HCT116 (cell line): ENCODE data around the gene CAMK1D. TPM values are rescaled to one million over a fixed set of nuclear protein-coding genes. Genes with fewer than 3 reads are reported as not detected.

Source experiments
- ATAC-seq: fragments of 200-7000 bp; cut with Tn5 transposase; 2 replicates; pipeline ENCODE4 v1.9.1; 2020; ENCODE audit warnings: mild to moderate bottlenecking, moderate library complexity
- BruUV-seq: library from RNA; stranded (reverse); fragments of 400-500 nt; replicated peaks from 2 replicates; lab custom pipeline; 2021; lab: Mats Ljungman, UMichigan
- CTCF ChIA-PET: fragments of 300-600 bp; sonication (Branson Sonifier 250); formaldehyde crosslinking; loops from one replicate; lab custom pipeline; 2021; ENCODE audit warnings: antibody characterized with exemption; lab: Charles Lee
- POLR2A ChIA-PET: fragments of 300-600, 350-600 bp; sonication (Branson Sonifier 250); formaldehyde crosslinking; loops from one replicate; lab custom pipeline; 2021; ENCODE audit warnings: antibody characterized with exemption; lab: Charles Lee
- RAD21 ChIA-PET, 2 experiments: fragments of 300-600 bp; sonication (Branson Sonifier 250); formaldehyde crosslinking; loops; one replicate each; lab custom pipeline; 2023; ENCODE audit warnings: low total read pairs in 2 of 2; ENCODE audit not compliant: uncharacterized antibody in 2 of 2, unreplicated experiment in 2 of 2, low non-redundant PET in 1 of 2; lab: Charles Lee
- DNase-seq: peaks from one replicate; pipeline ENCODE4 v3.0.0-alpha.2; 2010; ENCODE audit warnings: low read depth, low spot score
- H2AFZ ChIP-seq: fragments of 200-600 bp; shearing (Covaris generic), sonication (generic); 2 replicates; pipeline ENCODE4 v1.6.1; 2017; ENCODE audit warnings: low read depth, mixed run types, mixed read lengths, antibody characterized with exemption, low read length; ENCODE audit not compliant: poor library complexity, severe bottlenecking
- H3K27ac ChIP-seq: 2 replicates; pipeline ENCODE4 v1.5.1; 2012; ENCODE audit warnings: low read depth, low read length
- H3K27me3 ChIP-seq: fragments of 200-600 bp; sonication (generic); 2 replicates; pipeline ENCODE4 v1.6.1; 2016; ENCODE audit warnings: mixed run types, low read length, mixed read lengths; ENCODE audit not compliant: insufficient read depth
- H3K36me3 ChIP-seq, 2 experiments: fragments of 200-500 bp in 1 of 2; fragments of 200-600 bp in 1 of 2; sonication (Bioruptor generic) in 1 of 2; sonication (generic) in 1 of 2; 2 replicates each; pipeline versions ENCODE4 v1.5.1 to v1.6.1; 2014 to 2016; ENCODE audit warnings: low read length in 2 of 2, inconsistent platforms in 1 of 2, mixed read lengths in 1 of 2, mixed run types in 1 of 2; ENCODE audit not compliant: insufficient read depth in 2 of 2, control insufficient read depth in 1 of 2
- H3K4me1 ChIP-seq, 2 experiments: fragments of 200-600 bp in 1 of 2; sonication (generic) in 1 of 2; 2 replicates each; pipeline versions ENCODE4 v1.5.1 to v1.6.1; 2012 to 2017; ENCODE audit warnings: low read length in 2 of 2, inconsistent platforms in 1 of 2, mild to moderate bottlenecking in 1 of 2, mixed read lengths in 1 of 2, mixed run types in 1 of 2, moderate library complexity in 1 of 2; ENCODE audit not compliant: insufficient read depth in 2 of 2, control insufficient read depth in 1 of 2
- H3K4me2 ChIP-seq: fragments of 200-600 bp; sonication (generic); 2 replicates; pipeline ENCODE4 v1.6.1; 2017; ENCODE audit warnings: mixed run types, low read length, mixed read lengths
- H3K4me3 ChIP-seq, 2 experiments: fragments of 200-600 bp in 1 of 2; sonication (generic) in 1 of 2; replicated peaks in 1 of 2; 2 replicates each; pipeline ENCODE4 v1.5.1; 2011 to 2016; ENCODE audit warnings: low read length in 2 of 2, control low read depth in 1 of 2, low read depth in 1 of 2, mild to moderate bottlenecking in 1 of 2, mixed read lengths in 1 of 2, mixed run types in 1 of 2
- H3K79me2 ChIP-seq: fragments of 200-600 bp; sonication (generic); 2 replicates; pipeline ENCODE4 v1.6.1; 2017; ENCODE audit warnings: mild to moderate bottlenecking, mixed run types, low read length, moderate library complexity, mixed read lengths; ENCODE audit not compliant: insufficient read depth
- H3K9ac ChIP-seq: fragments of 200-600 bp; sonication (generic); 2 replicates; pipeline ENCODE4 v1.6.1; 2016; ENCODE audit warnings: low read length, mixed read lengths
- H3K9me2 ChIP-seq: fragments of 200-600 bp; sonication (generic), shearing (Covaris generic); 2 replicates; pipeline ENCODE4 v1.6.1; 2017; ENCODE audit warnings: mixed run types, mild to moderate bottlenecking, moderate library complexity; ENCODE audit not compliant: insufficient read depth
- H3K9me3 ChIP-seq, 2 experiments: fragments of 200-500 bp in 1 of 2; fragments of 200-600 bp in 1 of 2; sonication (Bioruptor generic) in 1 of 2; sonication (generic) in 1 of 2; 2 replicates each; pipeline ENCODE4 v1.6.1; 2014 to 2017; ENCODE audit warnings: low read length in 2 of 2, mixed read lengths in 2 of 2, inconsistent platforms in 1 of 2, low read depth in 1 of 2, mild to moderate bottlenecking in 1 of 2, mixed run types in 1 of 2, moderate library complexity in 1 of 2; ENCODE audit not compliant: control insufficient read depth in 1 of 2, insufficient read depth in 1 of 2
- H4K20me1 ChIP-seq: fragments of 200-600 bp; sonication (generic), shearing (Covaris generic); 2 replicates; pipeline ENCODE4 v1.6.1; 2017; ENCODE audit warnings: mixed run types, mild to moderate bottlenecking, moderate library complexity; ENCODE audit not compliant: insufficient read depth
- ATF3 ChIP-seq: IDR thresholded peaks from 2 replicates; pipeline ENCODE4 v1.6.1; 2012
- CEBPB ChIP-seq: IDR thresholded peaks from 2 replicates; pipeline ENCODE4 v1.6.1; 2012; ENCODE audit warnings: low read depth
- POLR2AphosphoS5 ChIP-seq: IDR thresholded peaks from 2 replicates; pipeline ENCODE4 v1.6.1; 2011; ENCODE audit warnings: mild to moderate bottlenecking, low read depth, low read length, moderate library complexity
- REST ChIP-seq: IDR thresholded peaks from 2 replicates; pipeline ENCODE4 v1.6.1; 2012; ENCODE audit warnings: low read depth
- SIN3A ChIP-seq: IDR thresholded peaks from 2 replicates; pipeline ENCODE4 v1.6.1; 2012; ENCODE audit warnings: low read depth
- YY1 ChIP-seq: IDR thresholded peaks from 2 replicates; pipeline ENCODE4 v1.6.1; 2011; ENCODE audit warnings: low read length, low read depth, moderate library complexity, mild to moderate bottlenecking; ENCODE audit not compliant: insufficient replicate concordance; ENCODE audit errors: extremely low read depth
- ZBTB33 ChIP-seq: IDR thresholded peaks from 2 replicates; pipeline ENCODE4 v1.6.1; 2011; ENCODE audit warnings: mild to moderate bottlenecking, low read length, moderate library complexity; ENCODE audit not compliant: insufficient replicate concordance; ENCODE audit errors: extremely low read depth
- ZFX ChIP-seq: fragments of 450-650 bp; IDR thresholded peaks from 2 replicates; pipeline ENCODE4 v1.6.1; 2017
- ZNF274 ChIP-seq: fragments of 200-500 bp; sonication (Bioruptor generic); IDR thresholded peaks from 2 replicates; pipeline ENCODE4 v1.6.1; 2014; ENCODE audit warnings: mild to moderate bottlenecking, low read depth, low read length, inconsistent platforms
- intact Hi-C: fragments of 100-400 bp; cut with micrococcal nuclease; formaldehyde crosslinking; loops from 2 replicates; pipeline ENCODE4 v1.10.0; 2022
- total RNA-seq: library from RNA; stranded (reverse); gene quantifications from one replicate; pipeline ENCODE4 v1.2.1, GENCODE V29; 2021; ENCODE audit not compliant: unreplicated experiment

The CAMK1D gene
- total RNA-seq, 1 experiment from 2014 or later, result 9.6 TPM

GRCh38 chr10:12811826-12812225 lies 462.5 kb downstream of the CAMK1D start:
- no peak overlapping the region for H3K4me2 ChIP-seq
- H4K20me1 ChIP-seq, result no peaks in the 10 kb centered on the region
- POLR2A ChIA-PET, result no interaction called here
- H3K9me3 ChIP-seq, result no peaks in the 10 kb centered on the region
- no peaks in the 10 kb centered on the region for H3K9me2 ChIP-seq
- H3K9ac ChIP-seq, result no peak overlapping the region
- TF ChIP-seq ZFX, result no peak
- TF ChIP-seq REST, result no peak
- TF ChIP-seq POLR2AphosphoS5, result no peak
- TF ChIP-seq YY1, result no peak
- TF ChIP-seq ATF3, result no peak
- no peak for TF ChIP-seq SIN3A
- no peak for TF ChIP-seq ZBTB33
- TF ChIP-seq CEBPB, result no peak
- TF ChIP-seq ZNF274, result no peak
- no peak overlapping the region for H2AFZ ChIP-seq
- RAD21 ChIA-PET, result no interaction called here
- DNase-seq (no peak), ATAC-seq (no peak)
- no peaks in the 10 kb centered on the region for H3K36me3 ChIP-seq
- no TSS peak for BruUV-seq
- intact Hi-C loops, result no loop called here
- no peak overlapping the region for H3K27ac ChIP-seq
- H3K4me3 ChIP-seq, result no peak overlapping the region
- no peaks in the 10 kb centered on the region for H3K27me3 ChIP-seq
- H3K79me2 ChIP-seq, result no peaks in the 10 kb centered on the region
- no peaks in the 10 kb centered on the region for H3K4me1 ChIP-seq
- CTCF ChIA-PET, result no interaction called here
